GM20431 (cell line): ENCODE measurements around the gene TRIM24.
"Not testable (repeated sequence)": the region's sequence is repeated elsewhere in the genome, so short reads cannot be mapped to it uniquely, and the experiment has no call there.

ENCODE experiments used
- in situ Hi-C: fragments of 300-500 bp; cut with MseI, MboI; formaldehyde crosslinking; loops from one replicate; pipeline ENCODE4 v1.15.0; 2020; ENCODE audit warnings: low sequenced_read_pairs; ENCODE audit not compliant: unreplicated experiment

TRIM24 gene

DNA sequence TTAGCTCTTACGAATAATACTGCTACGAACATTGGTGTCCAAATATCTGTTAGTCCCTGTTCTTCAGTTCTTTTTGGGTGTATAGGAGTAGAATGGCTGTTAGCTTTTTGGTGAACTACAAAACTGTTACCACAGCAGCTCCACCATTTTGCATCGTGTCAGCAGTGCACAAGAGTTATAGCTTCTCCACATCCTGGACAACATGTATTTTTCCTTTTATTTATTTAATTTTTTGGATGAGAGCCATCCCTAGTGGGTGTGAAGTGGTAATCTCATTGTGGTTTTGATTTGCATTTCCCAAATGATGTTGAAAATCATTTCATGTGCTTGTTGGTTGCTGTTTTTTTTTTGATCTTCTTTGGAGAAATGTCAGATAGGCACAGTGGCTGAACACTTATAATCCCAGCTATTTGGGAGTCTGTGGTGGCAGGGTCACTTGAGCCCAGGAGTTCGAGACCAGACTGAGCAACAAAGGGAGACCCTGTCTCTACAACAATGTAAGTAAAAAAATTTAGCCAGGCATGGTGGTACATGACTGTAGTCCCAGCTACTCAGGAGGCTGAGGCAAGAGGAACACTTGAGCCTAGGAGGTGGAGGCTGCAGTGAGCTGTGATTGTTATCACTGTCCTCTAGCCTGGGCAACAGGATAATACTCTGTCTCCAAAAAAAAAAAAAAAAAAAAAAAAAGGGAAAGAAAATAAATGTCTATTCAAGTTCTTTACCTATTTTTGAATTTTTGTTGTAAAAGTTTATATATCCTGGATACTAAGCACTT, 31.7 kb downstream of the TRIM24 start:
- in situ Hi-C loops, result no loop called here

DNA sequence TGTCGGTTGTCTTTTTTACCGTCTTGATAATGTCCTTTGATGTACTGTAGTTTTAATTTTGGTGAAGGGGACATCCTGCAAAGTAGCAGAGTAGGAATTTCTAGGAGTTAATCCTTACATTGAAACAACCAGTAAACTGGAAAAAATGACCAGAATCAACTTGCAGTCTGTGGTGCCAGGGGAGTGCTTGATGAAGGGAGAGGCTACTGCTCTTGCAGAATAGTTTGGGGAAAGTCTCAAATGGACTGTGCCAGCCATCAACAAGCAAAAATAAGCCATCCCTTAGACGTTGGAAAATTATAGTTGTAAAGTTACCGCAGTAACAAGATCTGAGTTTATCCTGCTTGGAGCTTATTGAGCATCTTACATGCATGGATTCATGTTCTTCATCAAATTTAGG, 32.4 kb downstream of the TRIM24 start:
- in situ Hi-C loops, result no loop called here

DNA sequence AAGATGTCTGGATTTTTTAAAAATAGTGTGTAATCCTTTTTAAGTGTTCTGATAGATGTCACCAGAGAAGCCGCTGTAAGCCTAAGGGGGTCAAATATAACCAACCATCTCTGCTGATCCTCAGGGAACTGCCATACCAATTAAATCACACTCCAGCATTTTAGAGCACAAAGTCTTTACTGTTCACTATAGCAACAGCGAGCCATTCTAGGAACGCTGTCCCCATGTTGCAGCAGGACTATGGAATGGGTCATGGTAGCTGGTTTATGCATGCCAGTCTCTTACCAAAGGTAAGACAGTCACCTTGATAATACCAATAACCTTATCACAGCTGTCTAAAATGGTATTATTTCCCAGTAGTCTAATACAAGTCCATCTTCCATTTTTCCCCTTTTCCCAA, 33.5 kb downstream of the TRIM24 start:
- in situ Hi-C loops, result no loop called here

DNA sequence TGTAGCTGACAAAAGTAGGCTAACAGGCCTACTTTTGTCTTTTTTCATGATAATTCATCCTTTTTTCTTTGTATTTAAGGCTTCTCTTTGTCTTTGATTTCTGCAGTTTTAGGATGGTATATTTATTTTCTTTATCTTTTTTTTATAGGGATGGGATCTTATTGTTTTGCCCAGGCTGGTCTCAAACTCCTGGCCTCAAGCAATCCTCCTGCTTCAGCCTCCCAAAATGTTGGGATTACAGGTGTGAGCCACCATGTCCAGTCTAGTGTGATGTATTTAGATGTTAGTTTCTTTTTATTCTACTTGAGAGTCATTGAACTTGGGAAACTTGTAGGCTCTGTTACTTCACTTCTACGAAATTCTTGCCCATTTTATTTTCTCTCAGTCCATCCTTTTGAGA, 35.4 kb downstream of the TRIM24 start:
- in situ Hi-C loops, result no loop called here

DNA sequence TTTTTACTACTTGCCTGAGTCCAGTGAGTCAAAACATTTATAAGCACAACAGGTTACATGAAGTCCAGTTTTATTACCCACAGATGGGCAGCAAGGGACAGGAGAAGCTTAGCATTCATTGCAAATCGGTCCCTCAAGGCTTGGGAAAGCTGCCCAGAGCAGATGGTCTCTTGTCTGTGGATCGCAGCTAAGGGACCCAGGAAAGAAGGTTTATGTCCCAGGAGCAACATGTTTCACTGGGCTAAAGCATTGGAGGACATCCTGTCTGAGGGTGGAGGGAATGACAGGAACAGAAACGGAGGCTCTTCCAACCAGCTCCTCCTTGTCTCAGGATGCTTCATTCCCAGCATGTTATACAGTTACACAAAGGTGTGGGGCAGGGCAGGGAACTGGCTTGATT, 39.3 kb downstream of the TRIM24 start:
- in situ Hi-C loops, result no loop called here

DNA sequence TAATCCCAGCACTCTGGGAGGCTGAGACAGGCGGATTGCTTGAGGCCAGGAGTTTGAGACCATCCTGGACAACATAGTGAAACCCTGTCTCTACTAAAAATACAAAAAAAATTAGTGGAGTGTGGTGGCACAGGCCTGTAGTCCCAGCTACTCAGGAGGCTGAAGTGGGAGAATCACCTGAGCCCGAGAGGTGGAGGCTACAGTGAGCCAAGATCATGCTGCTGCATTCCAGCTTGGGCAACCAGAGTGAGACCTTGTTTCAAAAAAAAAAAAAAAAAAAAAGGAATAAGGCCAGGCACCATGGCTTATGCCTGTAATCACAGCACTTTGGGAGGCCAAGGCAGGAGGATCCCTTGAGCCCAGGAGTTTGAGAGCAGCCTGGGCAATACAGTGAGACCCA, 40.2 kb downstream of the TRIM24 start:
- in situ Hi-C loops, result not testable (repeated sequence)

DNA sequence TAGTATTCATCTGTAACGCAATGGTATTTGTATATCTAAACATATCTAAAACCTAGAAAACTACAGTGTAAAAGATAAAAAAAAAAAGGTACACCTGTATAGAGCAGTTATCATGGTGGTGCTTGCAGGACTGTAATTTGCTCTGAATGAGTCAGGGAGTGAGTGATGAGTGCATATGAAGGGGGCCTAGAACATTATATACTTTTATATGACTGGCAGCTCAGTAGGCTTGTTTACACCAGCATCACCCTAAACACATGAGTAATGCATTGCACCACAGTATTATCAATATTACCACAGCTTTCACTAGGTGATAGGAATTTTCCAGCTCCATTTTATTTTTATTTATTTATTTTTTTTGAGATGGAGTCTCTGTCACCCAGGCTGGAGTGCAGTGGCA, 40.8 kb downstream of the TRIM24 start:
- in situ Hi-C loops, result no loop called here

DNA sequence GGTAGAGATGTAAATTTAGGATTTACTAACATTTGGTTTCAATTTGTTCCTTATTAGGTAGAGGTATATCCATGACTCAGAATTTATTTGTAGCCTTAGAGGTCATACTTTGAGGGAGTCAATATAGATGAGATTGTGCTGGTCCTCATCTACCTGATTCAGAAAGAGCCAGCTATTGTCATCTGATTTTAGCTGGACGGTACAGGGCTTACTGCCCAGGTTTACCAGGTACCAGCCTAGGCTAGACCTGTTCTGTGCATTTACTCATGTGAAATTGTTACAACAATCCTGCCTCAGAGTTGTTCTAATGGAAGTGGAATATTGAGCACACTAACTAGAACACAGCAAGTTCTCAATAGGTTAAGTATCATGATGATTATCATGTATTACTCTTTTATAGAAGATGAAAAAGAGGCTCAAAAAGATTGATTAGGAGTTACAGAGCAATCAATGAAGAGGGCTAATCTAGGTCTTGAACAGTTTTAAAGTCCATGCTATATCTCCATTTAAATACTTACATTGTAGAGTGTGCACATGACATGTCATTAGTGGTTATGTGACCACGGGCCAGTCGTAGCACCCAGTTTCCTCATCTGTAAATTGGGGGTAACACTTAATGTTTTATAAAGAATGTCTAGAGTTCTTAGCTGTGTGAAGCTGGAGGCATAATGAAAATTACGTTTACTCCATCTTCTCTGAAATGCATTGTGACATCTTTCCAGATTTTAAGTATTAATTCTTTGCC, 42.1 kb downstream of the TRIM24 start:
- in situ Hi-C loops, result no loop called here

DNA sequence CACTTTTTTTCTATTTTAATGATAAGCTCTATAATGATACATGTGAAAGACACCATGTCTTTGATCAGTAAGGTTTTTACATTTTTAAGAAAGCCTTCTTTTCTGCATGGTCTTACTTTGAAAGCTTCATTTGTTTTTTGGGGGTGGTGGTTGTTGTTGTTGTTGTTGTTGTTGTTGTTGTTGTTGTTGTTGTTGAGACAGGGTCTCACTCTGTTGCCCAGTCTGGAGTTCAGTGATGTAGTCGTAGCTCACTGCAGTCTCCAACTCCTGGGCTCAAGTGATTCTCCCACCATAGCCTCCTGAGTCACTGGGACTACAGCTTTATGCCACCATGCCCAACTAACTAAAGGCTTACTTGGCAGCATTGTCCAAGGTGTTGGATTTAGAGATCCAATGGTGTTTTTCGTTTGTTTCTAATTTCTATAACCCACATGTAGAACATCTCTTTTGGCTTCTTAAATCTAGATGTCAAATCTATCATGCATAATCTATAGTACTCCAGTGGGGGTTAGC, 45.4 kb downstream of the TRIM24 start:
- in situ Hi-C loops, result no loop called here

DNA sequence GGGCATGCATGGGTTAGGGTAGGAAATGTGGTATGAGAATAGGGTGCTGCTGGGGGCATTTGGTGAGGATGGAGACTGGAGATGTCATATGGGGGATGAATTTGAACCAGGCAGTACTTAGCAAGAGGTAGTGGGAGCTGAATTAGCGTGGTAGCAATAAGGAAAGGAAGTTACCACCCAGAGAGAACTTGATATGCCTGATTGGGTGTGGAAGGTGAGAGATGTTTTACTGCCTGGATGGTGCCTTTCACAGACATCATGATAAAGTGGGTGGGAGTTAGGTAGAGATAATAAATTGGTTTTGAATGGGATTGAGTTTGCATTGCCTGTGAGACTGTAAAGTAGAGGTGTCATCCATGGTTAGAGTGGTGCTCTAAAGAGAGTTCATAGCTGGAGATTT, 46.7 kb downstream of the TRIM24 start:
- in situ Hi-C loops, result no loop called here

DNA sequence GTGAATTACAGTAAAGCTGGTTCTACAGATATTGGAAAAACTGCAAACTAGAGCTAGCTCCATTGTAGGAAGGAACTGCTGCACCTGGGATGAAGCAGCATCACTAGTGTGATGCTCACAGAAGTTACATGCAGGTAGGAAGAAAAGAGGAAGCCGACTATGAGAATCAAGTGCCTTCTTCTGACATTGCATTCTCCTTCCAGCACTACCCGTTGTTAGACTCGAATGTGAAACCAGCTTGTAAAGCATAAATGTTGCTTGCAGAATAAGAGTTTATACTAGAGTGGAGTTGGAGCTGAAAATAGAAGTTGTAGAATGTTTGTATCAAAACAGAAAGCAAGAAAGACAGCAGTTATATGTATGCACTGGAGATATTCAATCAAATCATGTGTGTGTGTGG, 49.9 kb downstream of the TRIM24 start:
- in situ Hi-C loops, result no loop called here

DNA sequence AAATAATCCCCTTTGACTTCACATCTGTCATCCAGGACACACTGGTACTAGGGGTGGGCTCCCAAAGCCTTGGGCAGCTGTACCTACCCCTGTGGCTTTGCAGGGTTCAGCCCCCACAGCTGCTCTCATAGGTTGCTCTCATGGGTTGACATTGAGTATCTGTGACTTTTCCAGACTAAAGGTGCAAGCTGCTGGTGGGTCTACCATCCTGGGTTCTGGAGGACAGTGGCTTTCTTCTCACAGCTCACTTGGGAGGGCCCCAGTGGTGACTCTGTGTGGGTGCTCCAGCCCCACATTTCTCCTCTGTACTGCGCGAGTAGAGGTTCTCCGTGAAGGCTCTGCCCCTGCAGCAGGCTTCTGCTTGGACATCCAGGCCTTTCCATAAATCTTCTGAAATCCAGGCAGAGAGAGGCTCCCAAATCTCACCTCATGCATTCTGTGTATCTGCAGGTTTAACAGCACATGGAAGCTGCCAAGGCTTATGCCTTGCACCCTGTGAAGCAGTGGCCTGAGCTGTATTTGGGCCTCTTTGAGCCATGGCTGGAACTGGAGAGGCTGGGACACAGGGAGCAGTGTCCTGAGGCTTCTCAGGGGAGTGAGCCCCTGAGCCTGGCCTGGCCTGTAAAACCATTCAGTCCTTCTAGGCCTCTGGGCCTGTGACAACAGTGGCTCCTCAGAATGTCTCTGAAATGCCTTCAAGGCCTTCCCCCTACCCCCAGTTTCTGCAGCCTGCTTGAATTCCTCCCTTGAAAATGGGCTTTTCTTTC, 52.2 kb downstream of the TRIM24 start:
- in situ Hi-C loops, result no loop called here

DNA sequence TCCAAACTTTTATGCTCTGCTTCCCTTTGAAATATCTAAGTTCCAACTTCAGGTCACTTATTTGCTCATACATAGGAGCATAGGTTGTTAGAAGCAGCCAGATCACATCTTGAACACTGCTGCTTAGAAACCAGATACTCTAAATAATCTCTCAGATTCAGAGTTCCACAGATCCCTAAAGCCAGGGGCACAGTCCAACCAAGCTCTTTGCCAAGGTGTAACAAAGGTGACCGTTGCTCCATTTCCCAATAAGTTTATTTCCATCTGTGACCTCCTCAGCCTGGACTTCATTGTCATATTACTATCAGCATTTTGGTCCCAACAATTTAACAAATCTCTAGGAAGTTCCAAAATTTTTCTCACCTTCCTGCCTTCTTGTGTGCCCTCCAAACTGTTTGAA, 52.8 kb downstream of the TRIM24 start:
- in situ Hi-C loops, result no loop called here

DNA sequence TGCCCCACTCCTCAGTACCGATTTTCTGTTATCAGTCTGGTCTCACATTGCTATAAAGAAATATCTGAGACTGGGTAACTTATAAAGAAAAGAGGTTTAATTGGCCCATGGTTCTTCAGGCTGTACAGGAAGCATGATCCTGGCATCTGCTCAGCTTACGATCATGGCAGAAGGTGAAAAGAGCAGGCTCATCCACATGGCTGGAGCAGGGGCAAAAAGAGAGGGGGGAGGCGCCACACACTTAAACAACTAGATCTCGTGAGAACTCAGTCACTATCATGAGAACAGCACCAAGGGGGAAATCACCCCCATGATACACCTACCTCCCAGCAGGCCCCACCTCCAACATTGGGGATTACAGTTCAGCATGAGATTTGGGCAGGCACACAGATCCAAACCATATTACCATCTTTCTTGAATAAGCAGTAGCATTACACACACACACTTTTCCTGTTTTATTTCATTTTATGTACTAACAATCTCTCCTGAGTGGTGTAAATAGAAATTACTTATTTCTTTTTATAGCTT, 53.3 kb downstream of the TRIM24 start:
- in situ Hi-C loops, result no loop called here

DNA sequence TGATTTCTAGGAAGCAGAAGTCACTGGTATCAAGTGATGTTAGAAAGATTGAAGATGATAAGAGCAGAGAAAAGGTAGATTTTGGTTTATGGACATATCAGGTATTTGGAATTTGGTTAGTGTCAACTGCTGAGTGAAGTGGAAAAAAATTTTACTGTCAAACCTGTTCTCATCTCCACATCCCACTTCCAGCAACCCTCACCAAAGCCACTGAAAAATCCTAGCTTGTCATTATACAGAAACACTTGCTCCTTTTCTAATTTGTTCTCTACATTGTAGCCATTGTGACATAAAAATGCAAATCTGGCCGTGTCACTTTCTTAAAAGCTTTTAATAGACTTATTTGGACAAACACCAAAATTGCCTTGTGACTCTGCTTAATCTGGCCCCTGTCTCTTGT, 54.0 kb downstream of the TRIM24 start:
- in situ Hi-C loops, result no loop called here

DNA sequence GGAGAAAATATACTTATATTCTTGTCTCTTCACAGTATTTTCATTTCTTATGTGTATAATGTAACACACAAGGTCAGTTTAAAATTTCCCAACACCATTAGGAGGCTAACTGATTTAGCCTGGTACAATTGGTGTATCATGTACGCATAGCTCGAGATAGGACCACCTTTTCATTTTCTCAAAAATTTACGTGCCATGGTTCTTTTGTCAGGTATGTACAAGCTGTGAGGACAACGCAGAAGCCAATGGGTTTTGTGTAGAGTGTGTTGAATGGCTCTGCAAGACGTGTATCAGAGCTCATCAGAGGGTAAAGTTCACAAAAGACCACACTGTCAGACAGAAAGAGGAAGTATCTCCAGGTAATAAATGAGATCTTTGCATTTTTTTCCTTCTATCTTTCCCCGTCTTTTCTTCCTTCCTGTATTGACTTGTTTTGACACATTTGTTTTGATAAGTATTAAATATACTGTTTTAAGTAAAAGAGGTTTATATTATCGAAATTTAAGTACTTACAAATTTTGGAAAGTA, 55.0 kb downstream of the TRIM24 start:
- in situ Hi-C loops, result no loop called here

DNA sequence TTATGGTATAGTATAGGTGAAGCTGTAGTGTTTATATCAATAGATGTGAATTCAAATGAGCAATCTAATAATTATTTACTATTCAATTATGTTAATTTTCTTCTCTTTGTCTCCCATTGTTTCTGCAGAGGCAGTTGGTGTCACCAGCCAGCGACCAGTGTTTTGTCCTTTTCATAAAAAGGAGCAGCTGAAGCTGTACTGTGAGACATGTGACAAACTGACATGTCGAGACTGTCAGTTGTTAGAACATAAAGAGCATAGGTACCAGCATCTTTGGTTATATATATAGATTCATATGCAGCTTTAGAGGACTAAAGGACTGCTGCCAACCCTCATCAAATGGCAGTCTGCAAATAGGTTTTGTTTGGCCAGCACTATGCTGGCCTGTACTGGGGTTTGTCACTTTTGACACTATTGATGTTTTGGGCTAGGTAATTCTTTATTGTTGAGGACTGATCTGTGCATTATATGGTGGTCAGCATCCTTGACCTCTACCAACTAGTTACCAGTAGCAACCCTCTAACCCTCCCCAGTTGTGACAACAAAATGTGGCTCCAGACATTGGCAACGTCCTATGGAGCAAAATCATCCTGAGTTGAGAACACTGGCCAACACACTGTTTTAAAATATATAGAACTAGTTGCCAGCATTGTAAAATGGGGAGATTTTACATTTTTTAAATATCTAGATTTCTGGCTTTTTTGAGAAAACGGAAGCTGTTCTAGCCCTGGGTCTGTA, 59.2 kb downstream of the TRIM24 start:
- in situ Hi-C loops, result no loop called here

DNA sequence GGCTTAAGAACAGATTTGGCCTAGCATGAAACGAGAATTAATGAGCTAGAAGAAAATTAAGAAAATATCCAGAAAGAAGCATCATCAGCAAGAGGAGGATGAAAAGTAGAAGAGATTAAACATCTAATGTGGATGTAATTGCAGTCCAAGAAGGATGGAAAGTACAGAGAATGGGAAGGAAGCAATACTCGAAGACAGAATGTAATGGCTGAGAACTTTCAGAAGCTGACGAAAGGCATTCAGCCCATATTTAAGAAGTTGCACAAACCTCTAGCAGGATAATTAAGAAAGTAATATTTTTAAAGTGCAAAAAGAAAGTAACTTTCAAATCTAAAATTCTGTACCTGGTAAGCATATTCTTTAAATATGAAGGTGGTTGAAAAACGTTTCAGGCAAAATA, 60.7 kb downstream of the TRIM24 start:
- in situ Hi-C loops, result no loop called here

DNA sequence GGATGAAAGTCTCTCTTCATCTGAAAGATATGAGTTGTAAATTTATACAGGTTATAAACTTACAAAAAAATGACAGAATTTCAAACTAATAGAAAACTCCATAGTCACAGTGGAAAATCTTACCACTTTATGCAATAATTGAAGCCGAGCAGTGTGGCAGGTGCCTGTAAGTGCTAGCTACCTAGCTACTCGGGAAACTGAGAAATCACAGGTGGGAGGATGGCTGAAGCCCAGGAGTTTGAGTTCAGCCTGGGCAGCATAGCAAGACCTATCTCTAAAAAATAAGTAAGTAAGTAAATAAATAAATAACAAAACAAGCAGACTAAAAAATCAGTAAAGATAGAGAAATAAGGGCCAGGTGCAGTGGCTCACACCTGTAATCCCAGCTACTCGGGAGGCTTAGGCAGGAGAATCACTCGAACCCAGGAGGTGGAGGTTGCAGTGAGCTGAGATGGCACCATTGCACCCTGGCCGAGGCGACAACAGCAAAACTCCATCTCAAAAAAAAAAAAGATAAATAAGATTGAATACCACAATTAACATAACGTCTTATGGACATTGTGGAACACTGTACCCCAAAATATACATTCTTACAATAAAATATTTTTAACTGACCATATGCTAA, 61.9 kb downstream of the TRIM24 start:
- in situ Hi-C loops, result no loop called here
